ENCODE results near the gene CDC14A.

GRCh38 chr1:100556181-100556580 is 203.9 kb downstream of the CDC14A start:
- TF ChIP-seq CTCF (IDR thresholded peaks at IDR 0.05; ENCODE audit: poor library complexity, severe bottlenecking) = no peak
- no peak for TF ChIP-seq TAF1 (IDR thresholded peaks at IDR 0.05; ENCODE audit: low read depth)
- TF ChIP-seq REST (IDR thresholded peaks at IDR 0.05; ENCODE audit: borderline replicate concordance) = no peak
- no peak for TF ChIP-seq POLR2AphosphoS5 (IDR thresholded peaks at IDR 0.05)
